ENCODE data around the gene PLIN5. TPM values are rescaled to one million over a fixed set of nuclear protein-coding genes. Genes with fewer than 3 reads are reported as not detected.

Gene PLIN5
- total and polyA plus RNA-seq, 7 donors = 14.5 to 143 (median 96.1) TPM

DNA sequence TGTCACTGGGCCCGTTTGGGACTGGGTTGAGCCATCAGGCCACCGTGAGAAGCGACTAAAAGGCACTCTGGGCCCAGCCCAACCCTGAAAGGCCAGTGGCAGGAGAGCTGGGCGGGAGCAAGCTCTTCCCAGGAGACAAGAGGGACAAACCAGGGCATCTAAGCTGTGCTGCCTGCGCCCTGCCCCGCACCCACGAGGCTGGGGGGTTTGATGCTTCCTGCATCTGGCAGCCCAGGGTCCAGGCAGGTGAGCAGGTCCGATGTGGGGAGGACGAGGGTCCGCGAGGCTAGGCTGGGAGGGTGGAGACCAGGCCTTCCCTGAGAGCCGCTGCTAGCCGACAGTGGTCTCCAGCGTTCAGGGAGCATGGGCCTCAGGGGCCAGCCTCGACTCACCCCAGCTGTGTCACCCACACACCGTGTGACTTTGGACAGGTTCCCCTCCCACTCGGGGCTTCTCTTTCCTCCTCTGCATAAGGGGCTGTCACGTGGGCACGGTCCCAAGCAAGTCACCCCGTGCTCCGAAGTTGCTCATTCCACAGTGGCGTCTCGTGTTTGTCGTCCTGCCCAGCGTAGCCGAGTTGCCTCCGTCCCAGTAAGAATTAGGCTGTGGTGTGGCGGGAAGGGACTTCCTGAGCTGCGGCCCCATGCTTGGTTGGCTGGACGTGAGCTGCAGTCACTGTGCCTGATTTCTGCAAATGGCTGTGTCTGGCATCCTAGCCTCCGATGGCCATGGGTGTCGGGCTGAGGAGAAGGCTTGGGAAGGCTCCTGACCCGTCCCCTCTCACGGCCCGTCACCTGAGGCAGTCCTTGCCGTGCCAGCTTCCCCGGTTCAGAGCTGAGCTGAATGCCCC lies 32.5 kb downstream of the PLIN5 start:
- 59 to 82% (median 69%) methylated on average over 33 to 37 of the region's 37 CpGs for WGBS, 3 donors
- peaks cover 11% of the 10 kb centered on the region for H3K4me1 ChIP-seq
- no peaks in the 10 kb centered on the region for H3K27me3 ChIP-seq (ENCODE audit: insufficient read depth in 3 of 3, low read length in 2 of 3)
- H3K4me3 ChIP-seq = no peak overlapping the region
- intact Hi-C loops (cut with DNase I) = no loop called here
- peaks cover 0 to 94% of the 10 kb centered on the region in 2 donors for H3K36me3 ChIP-seq (ENCODE audit: insufficient read depth in 1 of 2, low read depth in 1 of 2)
- TF ChIP-seq, protein P1, sequence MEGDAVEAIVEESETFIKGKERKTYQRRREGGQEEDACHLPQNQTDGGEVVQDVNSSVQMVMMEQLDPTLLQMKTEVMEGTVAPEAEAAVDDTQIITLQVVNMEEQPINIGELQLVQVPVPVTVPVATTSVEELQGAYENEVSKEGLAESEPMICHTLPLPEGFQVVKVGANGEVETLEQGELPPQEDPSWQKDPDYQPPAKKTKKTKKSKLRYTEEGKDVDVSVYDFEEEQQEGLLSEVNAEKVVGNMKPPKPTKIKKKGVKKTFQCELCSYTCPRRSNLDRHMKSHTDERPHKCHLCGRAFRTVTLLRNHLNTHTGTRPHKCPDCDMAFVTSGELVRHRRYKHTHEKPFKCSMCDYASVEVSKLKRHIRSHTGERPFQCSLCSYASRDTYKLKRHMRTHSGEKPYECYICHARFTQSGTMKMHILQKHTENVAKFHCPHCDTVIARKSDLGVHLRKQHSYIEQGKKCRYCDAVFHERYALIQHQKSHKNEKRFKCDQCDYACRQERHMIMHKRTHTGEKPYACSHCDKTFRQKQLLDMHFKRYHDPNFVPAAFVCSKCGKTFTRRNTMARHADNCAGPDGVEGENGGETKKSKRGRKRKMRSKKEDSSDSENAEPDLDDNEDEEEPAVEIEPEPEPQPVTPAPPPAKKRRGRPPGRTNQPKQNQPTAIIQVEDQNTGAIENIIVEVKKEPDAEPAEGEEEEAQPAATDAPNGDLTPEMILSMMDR (IDR thresholded peaks at IDR 0.05) = no peak
- peak in 1 of 2 donors; percentile 54 for DNase-seq
- peak in 1 of 4 donors; percentile 1 for ATAC-seq
- H3K27ac ChIP-seq = no peak overlapping the region
- no peaks in the 10 kb centered on the region for H3K9me3 ChIP-seq

DNA sequence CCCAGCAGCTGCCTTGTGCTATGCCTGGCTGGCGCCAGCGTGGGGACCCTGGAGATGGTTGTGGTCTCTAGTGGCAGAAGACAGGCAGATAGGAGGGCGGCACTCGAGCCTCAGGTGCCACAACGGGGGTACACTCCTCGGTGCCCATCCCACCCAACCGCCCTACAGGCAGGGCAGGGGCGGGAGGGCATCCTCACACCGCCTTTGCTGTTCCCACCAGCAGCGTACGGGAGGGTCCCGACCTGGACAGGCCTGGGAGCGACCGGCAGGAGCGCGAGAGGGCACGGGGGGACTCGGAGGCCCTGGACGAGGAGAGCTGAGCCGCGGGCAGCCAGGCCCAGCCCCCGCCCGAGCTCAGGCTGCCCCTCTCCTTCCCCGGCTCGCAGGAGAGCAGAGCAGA lies 33.3 kb downstream of the PLIN5 start:
- intact Hi-C loops (cut with DNase I) = no loop called here
- peak in 1 of 4 donors; percentile 1 for ATAC-seq
- 65 to 86% (median 76%) methylated on average over 24 to 25 of the region's 25 CpGs for WGBS, 3 donors
- H3K4me1 ChIP-seq = peaks cover 11% of the 10 kb centered on the region
- no peaks in the 10 kb centered on the region for H3K27me3 ChIP-seq (ENCODE audit: insufficient read depth in 3 of 3, low read length in 2 of 3)
- H3K9me3 ChIP-seq = no peaks in the 10 kb centered on the region
- H3K36me3 ChIP-seq (ENCODE audit: insufficient read depth in 1 of 2, low read depth in 1 of 2) = peaks cover 0 to 94% of the 10 kb centered on the region in 2 donors
- peak overlapping the region; percentile 36 for H3K27ac ChIP-seq
- no peak for DNase-seq
- TF ChIP-seq, protein P1 (IDR thresholded peaks at IDR 0.05) = no peak
- H3K4me3 ChIP-seq = no peak overlapping the region

DNA sequence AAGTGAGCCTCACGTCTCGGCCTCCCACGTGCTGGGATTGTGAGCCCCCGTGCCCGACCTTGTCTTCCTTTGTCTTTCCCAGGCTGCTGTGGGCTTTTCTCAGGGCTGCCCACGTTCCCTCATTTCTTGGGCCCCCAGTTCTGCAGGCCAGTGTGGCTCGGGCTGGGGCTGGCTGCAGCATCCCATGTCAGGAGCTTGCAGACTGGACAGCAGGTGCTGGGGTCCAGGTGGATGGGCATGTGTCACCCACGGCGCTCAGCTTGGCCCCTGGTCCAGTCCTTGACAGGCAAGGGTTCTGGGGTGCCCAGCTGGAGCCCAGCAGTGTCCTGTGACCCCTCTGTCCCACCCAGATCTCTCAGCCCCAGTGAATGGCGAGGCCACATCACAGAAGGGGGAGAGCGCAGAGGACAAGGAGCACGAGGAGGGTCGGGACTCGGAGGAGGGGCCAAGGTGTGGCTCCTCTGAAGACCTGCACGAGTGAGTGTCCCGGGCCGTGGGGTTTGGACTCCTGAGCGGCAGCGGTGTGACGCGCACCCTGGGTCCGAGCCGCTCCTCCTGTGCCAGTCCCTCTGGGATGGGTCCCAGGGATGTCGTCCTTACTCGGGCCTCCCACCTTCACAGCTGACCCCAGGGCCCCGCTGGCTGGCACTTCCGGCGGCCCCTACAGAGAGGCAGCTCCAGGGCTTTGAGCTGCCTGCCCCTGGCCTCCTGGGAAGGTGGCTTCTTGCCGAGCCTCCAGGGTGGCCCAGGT lies 34.0 kb downstream of the PLIN5 start:
- intact Hi-C loops (cut with DNase I) = no loop called here
- ATAC-seq (peak in 3 of 4 donors; percentile 2 to 6 (median 5)), DNase-seq (peak in 1 of 2 donors; percentile 60)

DNA sequence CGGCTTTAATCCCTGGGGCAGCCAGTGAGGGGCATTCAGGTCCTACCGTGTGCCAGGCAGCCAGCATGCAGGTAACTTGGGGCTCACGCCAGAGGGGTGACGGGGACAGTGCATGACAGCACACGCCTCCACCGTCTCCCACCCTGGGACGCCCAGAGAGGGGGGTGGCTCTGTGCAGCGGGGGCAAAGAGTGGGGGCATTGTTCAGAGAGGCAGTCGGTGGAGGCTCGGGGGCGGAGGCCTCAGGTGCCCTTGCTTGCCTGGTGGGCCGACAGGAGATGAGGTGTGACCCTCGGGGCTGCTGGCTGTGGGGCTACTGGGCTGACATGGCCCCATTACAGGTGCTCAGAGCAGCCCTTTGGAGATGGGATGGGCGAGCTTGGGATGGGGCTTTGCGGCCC lies 35.2 kb downstream of the PLIN5 start:
- DNase-seq = peak in 1 of 2 donors; percentile 53
- H3K4me3 ChIP-seq = no peak overlapping the region
- TF ChIP-seq, protein P1 (IDR thresholded peaks at IDR 0.05) = no peak
- H3K27me3 ChIP-seq (ENCODE audit: insufficient read depth in 3 of 3, low read length in 2 of 3) = no peaks in the 10 kb centered on the region
- peaks cover 1% of the 10 kb centered on the region for H3K4me1 ChIP-seq
- no peak overlapping the region for H3K27ac ChIP-seq
- ATAC-seq = peak in 2 of 4 donors; percentile 7 to 8
- H3K36me3 ChIP-seq (ENCODE audit: insufficient read depth in 1 of 2, low read depth in 1 of 2) = peaks cover 0 to 90% of the 10 kb centered on the region in 2 donors
- no peaks in the 10 kb centered on the region for H3K9me3 ChIP-seq
- intact Hi-C loops (cut with DNase I) = no loop called here
- WGBS, 3 donors = 88 to 94% (median 89%) methylated on average over 11 to 15 of the region's 15 CpGs

More for the DNA sequence above, 34.0 kb downstream of the PLIN5 start:
- TF ChIP-seq, protein P1 (IDR thresholded peaks at IDR 0.05) = no peak
- Histone ChIP-seq H3K4me1 (peaks cover 8% of the 10 kb centered on the region), H3K9me3 (no peaks in the 10 kb centered on the region), H3K27me3 (ENCODE audit: insufficient read depth in 3 of 3, low read length in 2 of 3) (no peaks in the 10 kb centered on the region), H3K4me3 (no peak overlapping the region), H3K36me3 (ENCODE audit: insufficient read depth in 1 of 2, low read depth in 1 of 2) (peaks cover 0 to 94% of the 10 kb centered on the region in 2 donors), H3K27ac (no peak overlapping the region)
- WGBS, 3 donors = 83 to 93% (median 84%) methylated on average over 25 to 29 of the region's 29 CpGs
